Skeletal muscle cell (primary cell): ENCODE data around the gene PDHX.

Experiments used
- DNase-seq: peaks from one replicate; pipeline ENCODE4 v3.0.0-alpha.2; 2010; ENCODE audit warnings: low read depth
- H3K4me3 ChIP-seq: 2 replicates; pipeline ENCODE4 v1.5.1; 2011; ENCODE audit warnings: low read depth, mild to moderate bottlenecking, control low read depth, low read length, moderate library complexity

Gene PDHX

DNA sequence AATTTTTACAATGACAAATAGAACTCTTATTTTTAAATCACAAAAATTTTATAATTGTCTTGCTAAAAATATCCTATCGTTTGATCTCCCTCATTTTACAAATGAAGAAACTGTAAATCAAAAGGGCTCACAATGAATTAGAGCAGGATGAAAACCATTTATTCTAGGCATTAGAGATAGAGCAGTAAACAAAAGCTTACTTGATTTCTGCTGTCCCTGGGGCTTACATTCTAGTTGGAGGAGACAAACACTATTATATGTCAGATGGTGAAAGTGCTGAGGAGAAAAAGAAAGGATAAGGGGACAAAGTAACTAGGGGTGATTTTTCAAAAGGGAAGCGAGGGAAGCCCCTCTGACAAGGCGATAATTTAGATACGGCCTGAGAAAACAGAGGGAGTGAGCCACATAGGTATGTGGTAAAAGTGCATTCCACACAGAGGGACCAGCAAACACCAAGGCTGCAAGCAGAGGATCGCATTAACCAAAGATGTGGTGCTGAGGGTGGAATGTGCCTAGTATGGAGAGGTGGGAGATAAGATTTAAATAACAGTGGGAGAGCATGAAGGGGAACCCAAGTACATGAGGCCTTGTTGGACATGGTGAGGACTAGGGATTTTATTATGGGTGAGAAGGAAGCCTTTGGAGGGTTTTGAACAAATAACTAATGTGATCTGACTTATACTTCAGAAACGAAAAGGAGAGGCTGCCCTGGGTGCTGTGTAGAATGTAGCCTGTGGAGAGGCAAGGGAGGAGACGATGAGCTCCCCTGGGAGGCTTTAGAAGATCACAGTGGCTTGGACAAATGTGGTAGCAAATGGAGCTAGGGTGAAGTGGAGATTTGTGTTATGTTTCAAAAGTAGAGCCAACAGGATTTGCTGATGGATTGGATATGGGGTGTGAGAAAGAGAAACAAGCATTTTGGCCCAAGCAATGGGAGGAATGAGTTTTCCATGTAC lies 62.1 kb downstream of the PDHX start:
- H3K4me3 ChIP-seq: no peak overlapping the region

DNA sequence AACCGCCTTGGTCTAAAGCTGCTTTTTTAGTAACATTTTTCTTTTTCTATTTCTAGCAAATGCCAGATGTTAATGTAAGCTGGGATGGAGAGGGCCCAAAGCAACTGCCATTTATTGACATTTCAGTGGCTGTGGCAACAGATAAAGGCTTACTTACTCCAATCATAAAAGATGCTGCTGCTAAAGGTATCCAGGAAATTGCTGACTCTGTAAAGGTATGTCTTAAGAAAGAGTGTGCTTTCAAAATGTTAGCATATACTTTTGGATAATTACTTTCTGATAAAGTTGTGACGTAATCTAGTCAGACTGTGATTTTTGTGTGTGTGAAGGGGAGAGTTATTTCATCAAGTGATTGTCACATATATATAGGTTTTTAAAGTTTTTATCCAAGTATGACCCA lies 68.1 kb downstream of the PDHX start:
- no peak overlapping the region for H3K4me3 ChIP-seq
- DNase-seq: no peak

More for the DNA sequence above, 62.1 kb downstream of the PDHX start:
- no peak for DNase-seq

DNA sequence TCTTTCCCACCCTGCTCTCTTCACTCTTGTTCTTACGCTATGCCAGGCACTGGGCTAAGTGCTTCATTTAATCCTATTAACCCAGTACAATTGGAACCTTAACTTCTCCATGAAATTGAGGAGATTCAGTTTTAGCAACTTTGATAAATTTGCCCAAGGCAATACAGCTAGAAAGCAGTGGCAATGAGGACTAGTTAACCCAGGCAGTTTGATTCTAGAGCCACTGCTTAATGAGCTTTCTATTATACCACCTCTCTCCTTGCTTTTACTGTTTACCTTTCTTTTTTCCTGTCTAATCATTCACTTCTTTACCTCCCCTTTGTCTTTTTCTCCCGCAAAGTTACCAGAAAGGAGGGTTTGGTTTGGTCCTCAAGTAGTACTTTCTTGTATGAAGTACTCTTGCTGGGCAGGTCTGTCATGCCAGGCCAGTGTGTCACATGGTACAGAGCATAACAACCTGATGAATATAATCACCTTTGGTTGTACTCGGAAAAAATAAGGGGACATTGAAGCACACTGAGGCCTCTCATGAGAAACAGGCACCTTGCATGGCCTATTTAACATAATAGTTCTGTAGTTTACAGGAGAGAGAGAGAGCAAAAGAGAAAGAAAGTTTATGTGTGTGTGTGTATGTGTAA lies 70.6 kb downstream of the PDHX start:
- no peak for DNase-seq
- H3K4me3 ChIP-seq: no peak overlapping the region

DNA sequence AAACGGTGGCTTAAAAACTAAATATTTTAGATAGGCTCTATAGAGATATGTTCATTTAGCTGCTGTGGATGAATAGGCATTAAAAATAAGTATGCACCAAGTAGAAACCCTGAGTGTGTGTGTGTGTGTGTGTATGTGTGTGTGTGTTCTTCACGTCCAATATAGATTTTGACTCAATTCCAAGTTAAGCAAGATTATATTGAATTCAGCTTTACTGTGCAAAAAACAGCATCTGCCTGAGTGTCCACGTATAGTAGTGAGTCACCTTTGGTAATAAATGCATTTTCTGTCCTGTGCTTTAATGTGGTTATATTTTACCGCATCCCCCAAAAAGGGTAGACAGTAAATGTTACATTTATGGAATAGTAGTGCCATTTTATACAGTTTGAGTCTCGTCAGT lies 71.2 kb downstream of the PDHX start:
- no peak overlapping the region for H3K4me3 ChIP-seq

DNA sequence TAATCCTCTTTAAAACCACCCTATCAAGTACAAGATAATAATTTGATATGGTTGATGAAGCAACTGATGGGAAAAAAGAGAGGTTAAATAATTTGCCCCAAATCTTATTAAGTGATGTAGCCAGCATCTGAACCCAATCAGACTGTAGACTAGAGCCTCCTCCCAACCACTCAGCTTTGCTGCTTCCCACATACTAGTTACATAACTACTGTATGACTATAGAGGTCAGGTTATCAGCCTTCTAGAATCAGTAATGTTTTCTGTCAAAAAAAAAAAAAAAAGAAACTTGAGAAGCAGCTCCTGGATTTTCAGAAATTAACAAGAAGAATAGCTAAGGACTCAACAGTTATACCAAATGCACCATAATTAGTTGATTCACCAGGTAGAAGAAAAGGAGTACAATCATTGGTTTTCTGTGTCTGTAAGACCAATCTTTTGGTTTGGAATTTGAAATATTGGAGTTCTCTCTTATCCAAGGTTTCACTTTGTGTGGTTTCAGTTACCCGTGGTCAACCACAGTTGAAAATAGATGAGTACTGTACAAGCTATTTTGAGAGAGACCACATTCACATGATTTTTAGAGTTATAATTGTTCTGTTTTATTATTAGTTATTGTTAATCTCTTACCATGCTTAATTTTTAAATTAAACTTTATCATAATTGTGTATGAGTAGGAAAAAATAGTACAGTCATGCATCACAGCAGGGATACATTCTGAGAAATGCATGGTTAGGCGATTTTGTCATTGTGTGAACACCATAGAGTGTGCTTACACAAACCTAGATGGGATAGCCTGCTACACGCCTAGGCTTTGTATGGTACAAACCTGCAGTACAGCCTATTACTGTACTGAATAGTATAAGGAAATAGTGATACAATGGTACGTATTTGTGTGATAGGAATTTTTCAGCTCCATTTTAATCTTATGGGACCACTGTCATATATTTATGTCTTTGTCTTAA lies 72.2 kb downstream of the PDHX start:
- no peak for DNase-seq

More for the DNA sequence above, 71.2 kb downstream of the PDHX start:
- peak; percentile 68 for DNase-seq

DNA sequence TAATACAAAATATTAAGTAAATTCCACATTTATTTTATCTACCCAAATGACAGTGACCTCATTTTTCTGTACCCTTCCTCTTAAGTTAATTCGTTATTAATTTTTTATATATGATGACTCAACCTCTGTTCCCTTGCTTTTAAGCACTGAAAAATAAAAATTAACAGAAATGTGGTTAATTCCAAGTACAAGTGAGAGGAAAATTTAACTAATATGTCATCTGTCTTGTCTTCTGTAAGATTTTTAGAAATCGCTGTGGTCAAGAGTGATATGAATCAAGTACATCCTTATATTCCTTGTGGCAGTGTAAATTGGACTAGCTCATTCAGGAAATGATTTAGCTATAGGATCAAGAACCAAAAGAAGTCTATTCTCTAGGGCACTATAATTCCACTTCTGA lies 74.5 kb downstream of the PDHX start:
- no peak for DNase-seq
- no peak overlapping the region for H3K4me3 ChIP-seq

More for the DNA sequence above, 72.2 kb downstream of the PDHX start:
- no peak overlapping the region for H3K4me3 ChIP-seq

DNA sequence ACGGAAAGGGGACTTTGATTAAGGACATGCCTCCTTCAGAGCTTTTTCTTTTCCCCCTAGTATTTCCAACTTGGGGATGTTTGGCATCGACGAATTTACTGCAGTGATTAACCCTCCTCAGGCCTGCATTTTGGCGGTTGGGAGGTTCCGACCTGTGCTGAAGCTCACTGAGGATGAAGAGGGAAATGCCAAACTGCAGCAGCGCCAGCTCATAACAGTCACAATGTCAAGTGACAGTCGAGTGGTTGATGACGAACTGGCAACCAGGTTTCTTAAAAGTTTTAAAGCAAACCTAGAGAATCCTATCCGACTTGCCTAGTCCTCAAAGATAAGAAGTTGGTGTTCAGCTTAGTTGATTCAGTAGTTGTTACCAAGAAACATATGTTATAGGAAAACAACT lies 78.4 kb downstream of the PDHX start:
- H3K4me3 ChIP-seq: no peak overlapping the region
- DNase-seq: no peak

DNA sequence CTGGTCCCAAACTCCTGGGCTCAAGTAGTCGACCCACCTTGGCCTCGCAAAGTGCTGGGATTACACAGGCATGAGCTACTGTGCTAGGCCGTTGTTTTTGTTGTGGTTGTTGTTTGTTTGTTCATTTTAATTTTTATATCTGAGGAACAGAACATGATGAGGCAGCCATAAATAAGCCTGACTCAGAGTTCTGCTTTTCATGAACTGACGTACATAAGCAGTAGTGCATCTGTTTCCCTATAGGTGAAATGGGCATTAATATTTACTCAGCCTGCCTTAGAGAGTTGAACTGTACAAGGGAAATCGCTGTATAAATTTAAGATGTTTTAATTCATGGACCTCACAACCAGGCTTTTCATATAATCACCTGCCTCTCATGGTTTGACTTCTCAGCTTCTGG lies 80.5 kb downstream of the PDHX start:
- DNase-seq: no peak
- no peak overlapping the region for H3K4me3 ChIP-seq

DNA sequence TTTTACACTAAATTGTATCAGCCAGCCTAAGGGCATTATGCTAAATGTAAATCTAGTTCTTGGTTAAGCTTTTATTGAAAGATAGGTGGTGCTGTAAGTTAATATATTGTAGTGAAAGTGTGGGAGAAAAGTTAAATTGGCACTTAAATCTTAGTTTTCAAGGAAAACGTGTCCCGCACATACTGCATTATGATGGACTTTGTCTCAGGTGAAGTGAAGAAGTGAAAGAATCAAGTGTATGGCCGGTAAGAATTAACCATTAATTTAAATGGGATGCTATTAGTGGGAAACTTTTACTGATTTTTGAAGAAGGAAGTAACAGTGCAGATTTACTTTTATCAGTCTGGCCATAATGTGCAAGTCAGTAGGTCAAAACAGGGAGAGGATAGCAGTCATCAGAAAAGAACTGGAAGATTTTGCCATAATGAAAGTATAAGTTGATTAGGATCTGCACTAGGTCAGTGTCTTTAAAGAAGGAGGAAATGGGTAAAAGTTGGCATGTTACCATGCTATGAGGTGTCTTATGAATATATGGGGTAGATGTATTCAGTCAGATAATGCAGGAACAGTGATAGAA lies 81.6 kb downstream of the PDHX start:
- no peak for DNase-seq

DNA sequence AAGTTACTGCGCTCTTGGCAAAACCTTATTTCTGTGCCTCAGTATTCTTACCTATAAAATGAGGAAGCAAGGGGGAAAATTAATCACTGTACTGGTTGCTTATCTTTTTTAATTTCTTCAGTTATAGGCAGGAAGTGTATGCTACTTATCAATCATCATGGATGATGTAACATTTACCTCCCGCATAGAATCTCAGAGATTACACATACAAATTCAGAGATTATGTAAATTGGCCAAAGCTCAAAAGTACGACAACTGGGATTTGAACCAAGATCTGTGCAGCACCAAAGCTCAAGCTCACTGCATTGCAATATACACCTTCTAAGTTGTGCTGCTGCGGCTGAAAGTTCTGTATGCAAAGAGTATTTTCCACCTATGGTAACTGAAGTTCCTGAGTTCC lies 83.0 kb downstream of the PDHX start:
- DNase-seq: no peak
- H3K4me3 ChIP-seq: no peak overlapping the region

More for the DNA sequence above, 81.6 kb downstream of the PDHX start:
- no peak overlapping the region for H3K4me3 ChIP-seq

DNA sequence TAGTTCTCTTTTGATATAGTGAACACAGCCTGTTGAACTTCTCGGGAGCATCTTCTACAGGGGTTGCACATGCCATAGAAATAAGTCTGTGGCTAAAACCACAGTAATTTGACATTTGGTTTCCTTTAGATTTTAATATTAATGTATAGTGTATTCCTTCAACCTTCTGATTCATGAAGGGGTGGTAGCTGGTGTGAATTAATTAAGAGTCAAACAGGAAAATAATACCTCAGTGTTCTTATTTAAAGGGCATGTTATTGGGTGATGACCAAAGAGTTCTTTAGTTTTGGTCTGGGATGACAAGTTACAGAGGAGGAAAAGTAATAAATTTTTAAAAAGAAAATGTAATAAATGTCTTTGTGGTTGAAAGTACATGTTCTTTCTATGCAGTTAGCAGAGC lies 86.8 kb downstream of the PDHX start:
- no peak for DNase-seq

DNA sequence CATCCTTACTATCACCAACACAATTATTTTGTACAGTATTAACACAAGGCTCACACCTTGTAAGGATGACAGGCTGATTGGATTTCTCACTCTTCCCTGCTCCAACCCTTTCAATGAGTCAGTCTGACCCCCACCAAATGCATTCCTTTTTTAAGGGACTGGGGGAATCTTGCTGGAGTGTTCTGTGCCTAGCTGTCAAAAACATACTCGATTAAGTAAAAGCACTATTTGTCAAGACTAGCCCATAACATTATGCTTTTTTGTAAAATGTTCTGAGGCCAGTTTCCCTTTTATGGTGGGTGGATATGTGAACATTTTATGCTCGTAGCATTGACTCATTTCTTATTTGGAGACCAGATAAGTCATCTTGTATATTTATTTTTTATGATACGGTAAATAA lies 87.2 kb downstream of the PDHX start:
- no peak for DNase-seq
- H3K4me3 ChIP-seq: no peak overlapping the region

More for the DNA sequence above, 86.8 kb downstream of the PDHX start:
- no peak overlapping the region for H3K4me3 ChIP-seq

DNA sequence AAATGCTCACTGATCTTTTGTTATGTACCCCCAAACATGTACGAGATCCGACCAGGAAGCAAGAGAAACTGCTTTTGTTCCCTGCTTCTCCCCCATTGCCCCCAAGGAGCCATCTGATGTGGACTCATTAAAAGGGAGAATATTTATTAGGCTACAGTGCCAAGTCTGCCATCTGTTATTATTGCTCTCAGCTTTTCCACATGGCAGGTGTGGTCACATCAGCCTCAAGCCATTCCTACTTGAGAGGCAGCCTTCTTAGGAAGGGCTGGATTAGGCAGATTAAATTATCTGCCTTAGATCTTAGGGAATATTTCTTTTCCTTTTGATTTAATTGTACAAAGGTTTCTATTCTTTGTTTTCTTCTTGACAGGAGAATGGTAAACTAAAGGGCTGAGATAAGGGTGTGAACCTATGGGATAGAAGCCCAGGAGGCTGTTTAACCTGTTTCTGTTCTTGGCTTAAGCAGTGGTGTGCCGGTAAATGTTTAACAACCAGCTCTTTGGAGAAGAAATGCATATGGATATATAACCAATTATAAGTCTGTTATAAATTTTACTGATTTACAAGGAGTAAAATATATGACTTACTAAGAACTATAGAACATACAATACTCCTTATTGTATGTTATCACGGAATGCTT lies 88.8 kb downstream of the PDHX start:
- no peak overlapping the region for H3K4me3 ChIP-seq
- no peak for DNase-seq

DNA sequence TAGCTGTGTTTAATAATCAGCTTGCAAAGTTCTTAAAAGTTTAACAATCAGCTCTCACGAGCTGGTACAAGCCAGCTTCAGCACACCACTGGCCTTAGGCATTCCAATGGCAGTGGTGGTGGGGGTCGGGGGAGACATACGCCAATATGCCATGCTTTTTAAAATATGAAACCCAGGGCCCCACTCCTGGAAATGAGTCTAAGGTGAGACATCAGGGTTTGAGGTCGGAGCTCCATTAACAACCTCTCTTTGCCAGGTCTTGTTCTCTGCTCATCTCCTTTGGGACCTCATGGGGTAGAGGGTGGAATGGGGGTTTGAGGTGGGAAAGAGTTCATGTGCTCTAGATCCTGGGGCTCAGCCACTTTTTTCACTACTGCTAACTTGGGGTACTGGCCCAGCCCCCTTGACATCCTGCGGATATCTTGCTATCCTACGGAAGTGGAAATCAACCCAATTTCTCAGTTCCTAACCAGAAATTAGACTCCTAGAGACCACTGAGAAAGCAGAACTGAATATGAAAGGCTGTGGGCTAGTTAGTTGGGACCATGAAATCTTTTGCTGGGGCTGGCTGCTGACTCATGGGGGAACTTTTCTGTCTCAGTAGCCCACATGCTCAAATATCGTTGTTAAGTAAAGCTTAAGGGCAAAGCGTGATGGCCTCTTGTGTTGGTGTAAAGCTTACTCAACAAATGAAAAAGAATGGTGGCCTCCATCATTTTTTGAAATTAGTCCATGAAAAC lies 90.1 kb downstream of the PDHX start:
- no peak overlapping the region for H3K4me3 ChIP-seq
- DNase-seq: no peak

DNA sequence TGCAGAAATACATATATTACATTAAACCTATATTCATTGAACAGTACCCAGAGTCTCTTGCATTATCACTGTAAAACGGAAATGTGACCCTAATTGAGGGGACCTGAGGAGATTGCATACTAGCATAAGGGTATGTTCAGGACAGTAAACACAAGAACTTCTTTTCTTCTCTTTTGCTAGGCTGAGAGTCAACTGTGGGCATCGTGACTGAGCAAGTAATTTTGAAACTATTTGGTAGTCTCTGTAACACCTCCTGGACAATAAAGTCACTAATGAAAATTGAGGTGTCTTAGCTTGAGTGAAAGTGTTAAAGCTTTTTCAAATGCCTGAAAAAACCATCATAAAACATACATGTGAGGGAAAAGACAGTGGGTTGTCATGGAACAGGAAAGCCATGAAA lies 90.9 kb downstream of the PDHX start:
- H3K4me3 ChIP-seq: no peak overlapping the region
- no peak for DNase-seq

DNA sequence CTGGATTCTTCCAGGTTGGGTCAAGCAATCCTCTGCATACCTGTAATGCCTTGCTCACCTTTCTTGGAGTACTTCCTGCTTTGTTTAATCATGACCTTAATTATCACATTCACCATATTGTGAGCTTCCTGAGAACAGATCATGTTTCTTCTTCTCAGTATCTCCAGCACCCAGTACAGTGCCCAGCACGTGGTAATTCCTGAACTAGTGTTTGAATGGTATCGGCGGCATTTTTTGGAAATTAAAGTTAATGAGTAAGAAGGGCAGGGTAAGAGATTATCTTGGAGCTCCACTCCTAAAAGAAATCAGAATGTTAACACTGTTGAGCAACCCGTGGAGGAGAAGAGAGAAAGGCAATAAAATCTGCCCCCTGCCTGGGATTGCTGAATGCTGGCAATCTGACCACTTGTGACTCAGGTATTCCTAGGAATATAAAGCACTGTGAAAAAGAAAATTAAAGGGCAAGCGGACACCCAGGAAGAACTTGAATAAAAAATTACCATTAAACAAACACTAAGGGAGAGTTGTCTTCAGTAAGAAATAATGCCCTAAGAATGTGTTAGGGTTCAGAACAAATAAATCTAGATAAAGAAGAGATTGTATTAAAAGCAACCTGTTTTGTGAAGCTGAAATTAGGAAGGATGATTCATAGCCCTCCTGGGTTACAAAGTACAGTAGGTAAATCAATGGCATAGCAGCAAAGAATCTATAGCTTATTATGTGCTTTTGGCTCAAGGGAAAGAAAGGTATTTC lies 92.9 kb downstream of the PDHX start:
- no peak overlapping the region for H3K4me3 ChIP-seq
- DNase-seq: peak; percentile 65

DNA sequence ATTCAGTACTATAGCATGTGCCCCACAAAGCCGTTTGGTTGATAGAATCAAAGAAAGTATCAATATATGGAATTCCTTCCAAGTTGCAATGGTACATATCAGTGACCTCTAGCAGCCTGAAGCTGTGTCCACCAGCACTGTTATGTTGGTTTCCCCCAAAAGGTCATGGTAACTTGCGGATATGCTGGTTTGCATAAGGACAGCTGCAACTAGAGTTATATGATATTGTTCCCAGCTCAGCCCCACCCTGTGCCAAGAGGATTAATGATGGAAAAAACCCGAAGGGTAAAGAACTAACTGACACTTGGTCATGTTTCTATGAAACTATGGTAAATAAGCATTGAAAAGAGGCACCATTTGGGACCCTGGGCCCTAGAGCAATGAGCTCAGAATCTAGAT lies 93.5 kb downstream of the PDHX start:
- no peak overlapping the region for H3K4me3 ChIP-seq
- DNase-seq: no peak

DNA sequence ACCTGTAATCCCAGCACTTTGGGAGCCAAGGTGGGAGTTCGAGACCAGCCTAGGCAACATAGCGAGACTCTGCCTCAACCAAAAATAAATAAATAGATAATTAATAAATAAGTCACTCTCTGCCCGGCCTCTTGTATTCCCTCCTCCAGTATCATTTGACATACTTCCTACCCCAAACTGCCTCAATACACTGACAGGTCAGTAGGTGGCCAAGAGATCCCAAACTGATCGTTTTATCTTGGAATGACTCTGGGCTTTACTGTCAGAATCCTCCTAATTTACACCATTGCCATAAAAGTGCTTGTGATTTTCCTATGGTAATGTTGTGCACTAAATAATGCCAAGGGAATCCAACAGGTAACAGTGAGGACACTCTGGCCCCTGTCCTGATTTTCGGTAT lies 94.2 kb downstream of the PDHX start:
- no peak for DNase-seq
- H3K4me3 ChIP-seq: no peak overlapping the region
